ENCODE results near the gene PLPP3. TPM values are rescaled to one million over a fixed set of nuclear protein-coding genes. Genes with fewer than 3 reads are reported as not detected.
A peak's percentile ranks its signal among the peaks of the same experiment; 100 is the strongest.

Gene PLPP3
- total and polyA plus RNA-seq, 9 of the 15 experiments (the other 6 are each of a cell fraction or from before 2014, with no cell fraction given): 0.07 to 0.54 (median 0.20) TPM

- TF ChIP-seq RBBP5 (IDR thresholded peaks at IDR 0.05; ENCODE audit: borderline replicate concordance, insufficient read depth, low read length, poor library complexity, severe bottlenecking) (no peak), TEAD4 (IDR thresholded peaks at IDR 0.05; ENCODE audit: low read length) (no peak; the same call in 1 of the 2 replicates), TEAD4 (CRISPR knock-in tag; IDR thresholded peaks at IDR 0.05; ENCODE audit: borderline replicate concordance) (no peak), ZNF277 (CRISPR knock-in tag; IDR thresholded peaks at IDR 0.05; ENCODE audit: borderline replicate concordance) (no peak), ZZZ3 (IDR thresholded peaks at IDR 0.05) (no peak), MEIS2 (IDR thresholded peaks at IDR 0.05; ENCODE audit: partially characterized antibody) (peak; percentile 89), ATF6 (CRISPR knock-in tag; IDR thresholded peaks at IDR 0.05) (no peak), NCOA1 (IDR thresholded peaks at IDR 0.05; ENCODE audit: low read depth) (no peak), LEF1 (IDR thresholded peaks at IDR 0.05) (no peak), SRSF7 (optimal IDR thresholded peaks at IDR 0.05; ENCODE audit: low read depth, low read length) (no peak), EWSR1 (IDR thresholded peaks at IDR 0.05; ENCODE audit: borderline replicate concordance, low read depth, partially characterized antibody) (no peak), MXD1 (CRISPR knock-in tag; IDR thresholded peaks at IDR 0.05; ENCODE audit: borderline replicate concordance, poor library complexity, severe bottlenecking) (no peak), DACH1 (IDR thresholded peaks at IDR 0.05; ENCODE audit: partially characterized antibody) (no peak), L3MBTL2 (IDR thresholded peaks at IDR 0.05) (peak; percentile 33; the same call in 1 of the 2 replicates), CCAR2 (IDR thresholded peaks at IDR 0.05; ENCODE audit: low read depth, low read length) (no peak), ZNF395 (CRISPR knock-in tag; IDR thresholded peaks at IDR 0.05) (peak; percentile 23; the same call in 1 of the 2 replicates), ZKSCAN1 (IDR thresholded peaks at IDR 0.05; ENCODE audit: low read depth, low read length) (no peak), SMARCA5 (IDR thresholded peaks at IDR 0.05) (no peak), ZNF57 (CRISPR knock-in tag; IDR thresholded peaks at IDR 0.05) (no peak), ETV1 (tag; conservative IDR thresholded peaks at IDR 0.05; ENCODE audit: low read depth) (peak; percentile 93)
Measured at GRCh38 chr1:56525489-56526041, 53.8 kb downstream of the PLPP3 start (continued).
